GM12801 (cell line): ENCODE results near the gene OSGIN1.

Experiments used
- CTCF ChIP-seq: IDR thresholded peaks from one replicate; pipeline ENCODE4 v1.5.1; 2011; ENCODE audit warnings: control low read depth; ENCODE audit not compliant: insufficient read length; ENCODE audit errors: extremely low read depth

OSGIN1 gene

GRCh38 chr16:83971165-83972130, 18.4 kb downstream of the OSGIN1 start:
- TF ChIP-seq CTCF = no peak

GRCh38 chr16:83972256-83973008, 19.4 kb downstream of the OSGIN1 start:
- TF ChIP-seq CTCF = no peak

- no peak for TF ChIP-seq CTCF
Measured at GRCh38 chr16:83973077-83973476, 20.0 kb downstream of the OSGIN1 start.

- TF ChIP-seq CTCF = no peak
Measured at GRCh38 chr16:83973581-83974385, 20.7 kb downstream of the OSGIN1 start.

DNA sequence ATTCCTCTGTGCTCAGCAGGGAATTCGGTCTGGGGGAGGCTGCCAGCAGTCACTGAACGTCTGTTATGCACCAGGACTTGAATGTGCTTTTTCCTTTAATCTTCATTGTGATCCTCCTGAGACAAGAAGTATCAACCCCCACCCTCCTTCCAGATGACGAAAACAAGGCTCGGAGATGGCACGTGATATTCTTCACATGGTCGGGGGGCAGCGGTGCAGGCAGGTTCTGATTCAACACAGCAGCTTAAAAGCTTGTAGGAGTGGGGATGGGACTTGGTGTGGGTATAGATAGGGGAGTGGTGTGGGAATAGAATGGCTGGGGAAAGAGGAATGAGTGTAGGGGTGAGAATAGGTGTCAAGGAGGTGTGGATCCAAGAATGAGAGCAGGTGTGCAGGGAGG, 21.4 kb downstream of the OSGIN1 start:
- no peak for TF ChIP-seq CTCF

GRCh38 chr16:83975590-83976260, 22.7 kb downstream of the OSGIN1 start:
- TF ChIP-seq CTCF = no peak
